Liver (tissue), 9 donors: Measurements from ENCODE around the gene SEC14L3. TPM values are rescaled to one million over a fixed set of nuclear protein-coding genes. Genes with fewer than 3 reads are reported as not detected.

ENCODE experiments used
- DNase-seq: peaks from one replicate; pipeline ENCODE4 v3.0.0-alpha.2; 2017; ENCODE audit warnings: low spot score
- H3K27ac ChIP-seq, 2 donors: one replicate each; pipeline ENCODE4 v1.7.0; 2013; ENCODE audit warnings: inconsistent platforms in 2 of 2, low read length in 2 of 2, control low read depth in 1 of 2, low read depth in 1 of 2, mild to moderate bottlenecking in 1 of 2
- H3K27me3 ChIP-seq, 4 donors: one replicate each; pipeline versions ENCODE4 v1.6.1 to v1.7.0; 2013; ENCODE audit warnings: low read length in 3 of 4, inconsistent platforms in 1 of 4, mild to moderate bottlenecking in 1 of 4, moderate library complexity in 1 of 4; ENCODE audit not compliant: control insufficient read depth in 4 of 4, insufficient read depth in 4 of 4
- H3K36me3 ChIP-seq, 4 donors: one replicate each; pipeline versions ENCODE4 v1.6.1 to v1.7.0; 2013; ENCODE audit warnings: low read length in 3 of 4, mild to moderate bottlenecking in 3 of 4, low read depth in 1 of 4, moderate library complexity in 1 of 4; ENCODE audit not compliant: control insufficient read depth in 4 of 4, insufficient read depth in 3 of 4
- H3K4me1 ChIP-seq, 4 donors: one replicate each; pipeline versions ENCODE4 v1.6.1 to v1.7.0; 2013; ENCODE audit warnings: low read length in 3 of 4, mild to moderate bottlenecking in 3 of 4, moderate library complexity in 1 of 4; ENCODE audit not compliant: control insufficient read depth in 4 of 4, insufficient read depth in 4 of 4
- H3K4me3 ChIP-seq, 3 donors: one replicate each; pipeline versions ENCODE4 v1.6.1 to v1.7.0; 2013; ENCODE audit warnings: low read length in 3 of 3, control low read depth in 1 of 3, low read depth in 1 of 3, mild to moderate bottlenecking in 1 of 3
- H3K9ac ChIP-seq, 2 donors: one replicate each; pipeline ENCODE4 v1.7.0; 2013; ENCODE audit warnings: low read length in 2 of 2, mild to moderate bottlenecking in 2 of 2, moderate library complexity in 2 of 2, control low read depth in 1 of 2, low read depth in 1 of 2
- H3K9me3 ChIP-seq, 4 donors: one replicate each; pipeline versions ENCODE4 v1.6.1 to v1.7.0; 2013; ENCODE audit warnings: low read length in 3 of 4; ENCODE audit not compliant: control insufficient read depth in 4 of 4
- CTCF ChIP-seq: fragments of 150-350 bp; IDR thresholded peaks from 2 replicates; pipeline ENCODE4 v1.5.1; 2017; ENCODE audit warnings: improper control_type of control experiment, low read depth, low read length; ENCODE audit not compliant: missing input control
- EGR1 ChIP-seq, 2 donors: IDR thresholded peaks; 2 replicates each; pipeline ENCODE4 v1.6.1; 2016 to 2018; ENCODE audit warnings: antibody characterized with exemption in 2 of 2, low read depth in 2 of 2
- FOXA1 ChIP-seq: IDR thresholded peaks from 2 replicates; pipeline ENCODE4 v1.6.1; 2016; ENCODE audit warnings: antibody characterized with exemption
- FOXA2 ChIP-seq: IDR thresholded peaks from 2 replicates; pipeline ENCODE4 v1.6.1; 2016; ENCODE audit warnings: antibody characterized with exemption
- GABPA ChIP-seq, 2 donors: IDR thresholded peaks in 1 of 2; conservative IDR thresholded peaks in 1 of 2; 2 replicates each; pipeline ENCODE4 v1.6.1; 2016; ENCODE audit warnings: antibody characterized with exemption in 2 of 2, mild to moderate bottlenecking in 1 of 2, moderate library complexity in 1 of 2
- HNF4A ChIP-seq, 2 donors: conservative IDR thresholded peaks; 2 replicates each; pipeline ENCODE4 v1.6.1; 2016; ENCODE audit warnings: antibody characterized with exemption in 2 of 2, mild to moderate bottlenecking in 2 of 2
- HNF4G ChIP-seq: IDR thresholded peaks from 2 replicates; pipeline ENCODE4 v1.6.1; 2016; ENCODE audit warnings: antibody characterized with exemption
- JUND ChIP-seq, 2 donors: IDR thresholded peaks; 2 replicates each; pipeline ENCODE4 v1.6.1; 2016; ENCODE audit warnings: antibody characterized with exemption in 2 of 2
- NR2F2 ChIP-seq: IDR thresholded peaks from 2 replicates; pipeline ENCODE4 v1.6.1; 2016; ENCODE audit warnings: antibody characterized with exemption
- RAD21 ChIP-seq, 2 donors: IDR thresholded peaks; 2 replicates each; pipeline ENCODE4 v1.6.1; 2016; ENCODE audit warnings: antibody characterized with exemption in 2 of 2, mild to moderate bottlenecking in 2 of 2
- RXRA ChIP-seq, 2 donors: IDR thresholded peaks; 2 replicates each; pipeline ENCODE4 v1.6.1; 2017 to 2018; ENCODE audit warnings: antibody characterized with exemption in 2 of 2, mild to moderate bottlenecking in 1 of 2
- SP1 ChIP-seq: IDR thresholded peaks from 2 replicates; pipeline ENCODE4 v1.6.1; 2018; ENCODE audit warnings: antibody characterized with exemption, mild to moderate bottlenecking
- TAF1 ChIP-seq: conservative IDR thresholded peaks from 2 replicates; pipeline ENCODE4 v1.6.1; 2016; ENCODE audit warnings: antibody characterized with exemption, mild to moderate bottlenecking
- YY1 ChIP-seq: IDR thresholded peaks from 2 replicates; pipeline ENCODE4 v1.6.1; 2016; ENCODE audit warnings: antibody characterized with exemption, mild to moderate bottlenecking
- ZBTB33 ChIP-seq: IDR thresholded peaks from 2 replicates; pipeline ENCODE4 v1.6.1; 2016; ENCODE audit warnings: antibody characterized with exemption
- WGBS: extraction: QIAGEN DNeasy Blood & Tissue Kit; methylation state at CpG from one replicate; pipeline ENCODE4 v1.1.7; 2013; 5-methylcytosine and 5-hydroxymethylcytosine counted together
- polyA plus RNA-seq, 2 donors: library from polyadenylated mRNA; stranded (reverse) in 1 of 2; unstranded in 1 of 2; fragments of 200-250 nt in 1 of 2; fragments of >200 nt in 1 of 2; fragmentation: Nextera tagmentation in 1 of 2; extraction: Ambion mirVana in 1 of 2; gene quantifications; one replicate each; pipeline versions ENCODE4 v1.2.1 to v1.2.3, GENCODE V29; 2013 to 2015
- total RNA-seq, 2 donors: library from RNA; depleted of rRNA; stranded (reverse); fragments of >200 nt; gene quantifications; one replicate each; pipeline ENCODE4 v1.2.3, GENCODE V29; 2014
- TF ChIP-seq, protein P1 (sequence below): IDR thresholded peaks from 2 replicates; pipeline ENCODE4 v1.6.1; 2016; ENCODE audit warnings: antibody characterized with exemption
- TF ChIP-seq, protein P2 (sequence below): IDR thresholded peaks from 2 replicates; pipeline ENCODE4 v1.6.1; 2016; ENCODE audit warnings: antibody characterized with exemption
- donor health status: healthy.
- donor health status: healthy.
- donor health status: healthy.
- donor health status: healthy.
- donor health status: healthy.

SEC14L3 gene
- total and polyA plus RNA-seq, 4 donors, result 0.32 to 0.33 TPM; not detected in 2

DNA sequence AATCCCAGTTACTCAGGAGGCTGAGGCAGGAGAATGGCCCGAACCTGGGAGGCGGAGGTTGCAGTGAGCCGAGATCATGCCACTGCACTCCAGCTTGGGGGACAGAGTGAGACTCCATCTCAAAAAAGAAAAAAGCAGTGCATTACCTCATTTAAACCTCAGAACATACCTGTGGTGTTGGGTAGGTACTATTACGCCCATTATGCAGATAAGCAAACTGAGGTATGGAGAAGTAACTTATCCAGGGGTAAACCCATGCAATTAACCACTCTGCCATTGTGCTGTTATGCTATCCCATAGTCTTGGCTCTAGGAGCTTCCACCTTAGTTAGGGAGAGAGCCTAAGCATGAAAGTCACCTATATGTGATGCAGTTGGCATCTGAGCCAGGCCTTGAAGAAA lies 2.3 kb upstream of the SEC14L3 start:
- Histone ChIP-seq H3K36me3 (no peaks in the 10 kb centered on the region), H3K4me3 (no peak overlapping the region), H3K27me3 (no peaks in the 10 kb centered on the region), H3K4me1 (peaks cover 5 to 35% (median 23%) of the 10 kb centered on the region in 4 donors), H3K9me3 (no peaks in the 10 kb centered on the region), H3K9ac (no peak overlapping the region), H3K27ac (no peak overlapping the region)
- TF ChIP-seq FOXA1 (no peak), ZBTB33 (no peak), HNF4G (no peak), YY1 (no peak), HNF4A (conservative IDR thresholded peaks at IDR 0.05) (no peak), RAD21 (IDR thresholded peaks at IDR 0.05) (no peak), RXRA (IDR thresholded peaks at IDR 0.05) (no peak)
- TF ChIP-seq, protein P1, sequence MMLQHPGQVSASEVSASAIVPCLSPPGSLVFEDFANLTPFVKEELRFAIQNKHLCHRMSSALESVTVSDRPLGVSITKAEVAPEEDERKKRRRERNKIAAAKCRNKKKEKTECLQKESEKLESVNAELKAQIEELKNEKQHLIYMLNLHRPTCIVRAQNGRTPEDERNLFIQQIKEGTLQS, result no peak
- 97% methylated on average over 4 of the region's 4 CpGs for WGBS
- no peak for DNase-seq

DNA sequence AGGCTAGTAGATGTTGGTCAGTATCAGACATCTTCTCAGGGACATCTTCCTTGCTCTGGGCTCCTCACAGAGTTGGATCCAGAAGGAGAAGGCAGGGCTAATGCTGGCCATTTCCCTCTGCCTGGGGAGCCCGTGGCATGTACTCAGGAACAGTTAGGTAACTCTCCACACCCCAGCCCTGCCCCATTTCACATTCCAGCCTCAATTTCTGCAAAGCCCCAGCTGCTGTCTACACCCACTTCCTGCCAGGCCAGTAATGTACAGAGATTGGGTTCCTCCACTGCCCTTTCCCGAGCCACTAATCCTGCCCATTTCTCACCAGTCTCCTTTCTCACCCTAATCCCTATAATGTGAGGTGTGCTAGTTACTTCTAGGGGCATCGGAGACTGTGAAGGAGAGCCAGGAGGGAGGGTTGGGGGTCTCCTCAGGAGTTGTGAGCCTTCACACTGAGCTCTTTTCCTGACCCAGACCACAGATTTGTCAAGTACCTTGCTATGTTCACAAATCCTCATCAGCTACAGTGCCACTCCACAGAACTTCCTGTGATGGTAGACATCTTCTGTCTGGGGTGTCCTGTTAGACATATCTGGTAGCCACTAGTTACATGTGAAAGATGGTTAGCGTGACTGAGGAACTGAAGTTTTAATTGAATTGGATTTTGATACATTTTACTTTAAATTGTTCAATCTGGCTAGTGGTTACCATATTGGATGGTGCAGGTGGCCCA lies 1.3 kb upstream of the SEC14L3 start:
- no peak for TF ChIP-seq FOXA2
- no peak for TF ChIP-seq RAD21 (IDR thresholded peaks at IDR 0.05)
- TF ChIP-seq, protein P2, sequence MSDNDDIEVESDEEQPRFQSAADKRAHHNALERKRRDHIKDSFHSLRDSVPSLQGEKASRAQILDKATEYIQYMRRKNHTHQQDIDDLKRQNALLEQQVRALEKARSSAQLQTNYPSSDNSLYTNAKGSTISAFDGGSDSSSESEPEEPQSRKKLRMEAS, result no peak
- no peak for TF ChIP-seq HNF4G
- no peak for TF ChIP-seq EGR1 (IDR thresholded peaks at IDR 0.05; ENCODE audit: low read depth in 2 of 2)
- WGBS, result 73% methylated on average over 4 of the region's 4 CpGs
- peaks cover 5 to 35% (median 23%) of the 10 kb centered on the region in 4 donors for H3K4me1 ChIP-seq
- H3K9ac ChIP-seq, result no peak overlapping the region
- DNase-seq, result no peak
- no peaks in the 10 kb centered on the region for H3K36me3 ChIP-seq
- no peak overlapping the region for H3K27ac ChIP-seq
- no peaks in the 10 kb centered on the region for H3K9me3 ChIP-seq
- H3K4me3 ChIP-seq, result no peak overlapping the region
- H3K27me3 ChIP-seq, result no peaks in the 10 kb centered on the region

- no peaks in the 10 kb centered on the region for H3K9me3 ChIP-seq
- no peak overlapping the region for H3K9ac ChIP-seq
- 89% methylated on average over 2 of the region's 2 CpGs for WGBS
- H3K27me3 ChIP-seq, result no peaks in the 10 kb centered on the region
- no peak overlapping the region for H3K27ac ChIP-seq
- H3K36me3 ChIP-seq, result no peaks in the 10 kb centered on the region
- H3K4me3 ChIP-seq, result no peak overlapping the region
- no peak for DNase-seq
- no peak for TF ChIP-seq GABPA (IDR thresholded peaks at IDR 0.05 in 1 of 2, conservative IDR thresholded peaks at IDR 0.05 in 1 of 2)
- TF ChIP-seq RAD21 (IDR thresholded peaks at IDR 0.05), result no peak
- TF ChIP-seq SP1, result no peak
- TF ChIP-seq HNF4G, result no peak
- no peak for TF ChIP-seq JUND (IDR thresholded peaks at IDR 0.05)
- TF ChIP-seq CTCF, result no peak
- no peak for TF ChIP-seq FOXA2
- no peak for TF ChIP-seq FOXA1
- no peak for TF ChIP-seq EGR1 (IDR thresholded peaks at IDR 0.05; ENCODE audit: low read depth in 2 of 2)
- no peak for TF ChIP-seq YY1
- TF ChIP-seq TAF1, result no peak
- no peak for TF ChIP-seq ZBTB33
- TF ChIP-seq, protein P1, result no peak
- TF ChIP-seq RXRA (IDR thresholded peaks at IDR 0.05), result no peak
- no peak for TF ChIP-seq NR2F2
- H3K4me1 ChIP-seq, result peaks cover 5 to 28% (median 22%) of the 10 kb centered on the region in 4 donors
Observed at GRCh38 chr22:30470655-30471054, 1.2 kb downstream of the SEC14L3 start.
